Activated CD4-positive, alpha-beta T cell treated with anti-CD3 and anti-CD28 coated beads, Interleukin-2, Interleukin-6, amounts not matched to agents 100 ng/mL and 50 ng/mL, durations not matched to agents 16 hours and 8 hours (primary cell): ENCODE data around the gene NANS.
"Not testable (repeated sequence)": the region's sequence is repeated elsewhere in the genome, so short reads cannot be mapped to it uniquely, and the experiment has no call there.

ENCODE experiments used
- DNase-seq: peaks from one replicate; pipeline ENCODE4 v3.0.0-alpha.2; 2020

Gene NANS, protein sequence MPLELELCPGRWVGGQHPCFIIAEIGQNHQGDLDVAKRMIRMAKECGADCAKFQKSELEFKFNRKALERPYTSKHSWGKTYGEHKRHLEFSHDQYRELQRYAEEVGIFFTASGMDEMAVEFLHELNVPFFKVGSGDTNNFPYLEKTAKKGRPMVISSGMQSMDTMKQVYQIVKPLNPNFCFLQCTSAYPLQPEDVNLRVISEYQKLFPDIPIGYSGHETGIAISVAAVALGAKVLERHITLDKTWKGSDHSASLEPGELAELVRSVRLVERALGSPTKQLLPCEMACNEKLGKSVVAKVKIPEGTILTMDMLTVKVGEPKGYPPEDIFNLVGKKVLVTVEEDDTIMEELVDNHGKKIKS

DNA sequence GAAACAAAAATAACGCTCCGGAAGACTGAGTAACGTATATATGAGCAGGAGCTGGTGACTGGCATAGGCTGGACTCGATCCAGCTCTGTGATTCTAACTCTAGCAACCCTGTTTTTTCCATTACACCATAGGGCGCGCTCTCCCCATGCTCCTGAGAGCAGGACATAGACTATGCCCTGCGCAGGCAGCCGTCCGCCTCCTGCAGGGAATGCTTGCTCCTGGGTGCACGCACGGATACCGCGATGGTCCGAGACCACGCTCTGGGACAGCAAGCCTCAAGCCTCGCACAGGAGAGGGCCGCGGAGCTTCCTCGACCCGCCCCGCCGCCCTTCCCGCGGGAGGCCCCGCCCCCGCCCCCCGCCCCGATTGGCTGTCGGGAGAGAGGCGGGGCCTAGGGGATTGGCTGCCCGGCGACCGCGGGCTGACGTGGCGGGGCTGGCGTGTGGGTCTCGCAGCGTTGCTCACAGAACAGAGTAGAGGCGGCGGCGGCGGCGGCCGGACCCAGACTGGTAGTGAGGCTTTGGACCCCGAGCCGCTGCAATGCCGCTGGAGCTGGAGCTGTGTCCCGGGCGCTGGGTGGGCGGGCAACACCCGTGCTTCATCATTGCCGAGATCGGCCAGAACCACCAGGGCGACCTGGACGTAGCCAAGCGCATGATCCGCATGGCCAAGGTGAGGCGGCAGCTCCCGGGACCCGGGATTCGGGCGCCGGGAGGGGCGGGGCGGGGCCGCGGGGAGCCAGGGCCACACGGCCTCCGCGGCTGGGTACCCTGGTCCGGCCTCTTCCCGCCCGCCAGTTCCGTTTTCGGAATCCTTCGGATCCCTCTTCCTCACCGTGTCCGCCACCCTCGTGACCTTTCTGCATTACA lies at the start of gene NANS:
Gene NANS (plus strand): TSS at position 464 of the 869 bp plus-strand sequence. CDS start 77 bp downstream, at position 541.
- DNase-seq, result peak; percentile 97

GRCh38 chr9:98007251-98007928 lies 49.1 kb upstream of the NANS start:
- DNase-seq, result peak; percentile 46

DNA sequence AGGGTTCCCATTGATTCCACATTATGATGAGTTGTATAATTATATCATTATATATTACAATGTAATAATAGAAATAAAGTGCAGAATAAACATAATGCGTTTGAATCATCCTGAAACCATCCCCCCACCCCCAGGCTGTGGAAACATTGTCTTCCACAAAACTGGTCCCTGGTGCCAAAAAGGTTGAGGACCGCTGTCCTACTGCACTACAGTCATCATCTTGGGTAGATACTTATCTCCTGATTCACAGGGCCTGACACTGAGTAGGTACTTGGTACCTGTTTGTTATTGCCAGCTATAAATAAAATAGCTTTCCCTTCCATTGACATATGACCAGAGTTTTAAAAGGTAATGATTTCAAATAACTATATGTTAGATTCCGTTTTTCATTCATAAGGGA lies 47.8 kb upstream of the NANS start:
- DNase-seq, result no peak

DNA sequence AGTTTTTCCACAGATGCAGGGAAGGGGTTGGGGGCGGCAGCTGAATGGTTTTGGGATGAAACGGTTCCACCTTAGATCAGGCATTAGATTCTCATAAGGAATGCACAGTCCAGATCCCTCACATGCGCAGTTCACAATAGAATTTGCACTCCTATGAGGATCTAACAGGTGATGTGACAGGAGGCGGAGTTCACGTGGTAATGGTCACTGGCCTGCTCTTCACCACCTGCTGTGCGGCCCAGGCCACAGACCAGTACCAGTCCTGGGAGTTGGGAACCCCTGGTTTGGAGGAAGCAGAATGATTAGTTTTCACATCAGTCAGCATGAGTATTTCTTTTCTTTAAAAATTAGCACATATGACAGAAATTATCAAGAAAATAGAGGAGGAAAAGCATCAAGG lies 47.1 kb upstream of the NANS start:
- no peak for DNase-seq

GRCh38 chr9:98009936-98010335 lies 46.6 kb upstream of the NANS start:
- no peak for DNase-seq

DNA sequence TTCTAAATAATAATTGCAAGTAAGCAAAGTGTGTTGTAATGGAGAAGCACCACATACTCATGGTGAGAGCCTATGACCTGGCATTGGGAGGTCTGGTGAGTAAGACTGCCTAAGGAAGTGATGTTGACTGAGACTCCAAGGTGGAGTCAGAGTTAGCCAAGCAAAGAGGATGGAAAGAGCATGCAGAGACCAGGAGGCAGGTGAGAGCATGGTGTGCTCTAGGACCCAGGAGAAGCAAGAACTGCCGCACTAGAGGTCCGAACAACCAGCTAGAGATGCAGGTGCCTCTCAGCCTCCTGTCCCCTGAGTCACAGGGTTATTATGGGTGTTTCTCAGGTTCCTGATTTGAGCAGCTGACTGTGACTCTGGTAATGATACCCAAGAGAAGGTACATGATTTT lies 46.1 kb upstream of the NANS start:
- no peak for DNase-seq

- no peak for DNase-seq
Measured at GRCh38 chr9:98011122-98011521, 45.4 kb upstream of the NANS start.

DNA sequence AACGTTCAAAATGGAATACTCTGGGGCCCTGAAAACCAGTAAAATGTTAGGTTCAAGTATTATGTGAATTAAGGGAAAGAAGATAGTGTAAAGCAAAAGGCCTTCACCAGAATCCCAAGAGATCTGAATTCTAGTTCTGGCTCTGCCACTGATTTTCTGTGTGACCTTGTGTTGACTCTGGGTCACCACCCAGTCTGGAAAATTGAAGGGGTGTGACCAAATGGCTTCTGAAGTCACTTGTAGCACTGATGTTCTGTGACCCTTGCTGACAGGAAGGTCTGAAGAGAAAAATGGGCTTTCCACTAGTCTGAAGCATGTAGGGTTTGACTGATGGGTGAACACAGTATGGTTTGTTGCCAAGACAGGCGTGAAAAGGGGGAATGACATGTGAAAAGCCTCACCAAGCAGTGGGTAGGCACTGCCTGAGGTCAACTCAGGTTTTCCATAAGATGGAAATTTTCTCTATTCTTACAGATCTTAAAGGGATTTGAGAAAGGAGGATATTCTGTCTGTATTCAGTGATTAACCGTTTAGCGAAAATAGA lies 40.3 kb upstream of the NANS start:
- DNase-seq, result no peak

DNA sequence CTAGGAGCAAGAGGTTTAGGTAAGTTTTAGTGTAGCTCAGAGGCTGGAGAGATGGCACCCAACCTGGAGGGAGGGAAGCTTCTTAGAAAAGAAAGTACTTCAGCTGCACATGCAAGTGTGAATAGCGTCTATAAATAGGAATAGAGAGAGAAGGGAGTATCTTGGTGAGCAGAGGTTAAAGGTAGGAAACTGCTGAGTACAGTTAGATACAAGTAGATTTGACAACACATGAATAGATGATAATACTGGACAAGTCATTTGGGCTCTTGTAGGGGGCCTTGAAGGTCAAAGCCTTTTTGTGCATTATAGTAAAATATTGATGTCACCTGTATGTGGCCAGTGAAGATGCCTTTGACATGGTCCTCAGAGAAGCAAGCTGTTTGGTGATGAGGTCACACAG lies 39.2 kb upstream of the NANS start:
- no peak for DNase-seq

GRCh38 chr9:98018347-98018746 lies 38.2 kb upstream of the NANS start:
- DNase-seq, result no peak

GRCh38 chr9:98019098-98019497 lies 37.4 kb upstream of the NANS start:
- no peak for DNase-seq

DNA sequence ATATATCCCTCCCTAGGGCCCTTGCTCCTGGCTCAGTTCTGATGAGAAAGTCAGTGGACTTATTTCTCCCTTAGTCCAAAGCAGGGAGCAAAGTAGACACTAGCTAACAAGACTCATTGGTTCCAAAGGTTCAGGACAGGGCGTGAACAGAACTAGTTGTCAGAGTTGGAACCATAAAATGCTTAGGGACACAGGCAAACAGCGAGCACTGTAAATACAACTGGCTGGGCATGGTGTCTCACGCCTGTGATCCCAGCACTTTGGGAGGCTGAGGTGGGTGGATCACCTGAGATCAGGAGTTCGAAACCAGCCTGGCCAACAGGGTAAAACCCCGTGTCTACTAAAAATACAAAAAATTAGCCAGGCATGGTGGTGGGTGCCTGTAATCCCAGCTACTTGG lies 36.7 kb upstream of the NANS start:
- DNase-seq, result not testable (repeated sequence)

- DNase-seq, result no peak
Measured at GRCh38 chr9:98020476-98021145, 35.9 kb upstream of the NANS start.

DNA sequence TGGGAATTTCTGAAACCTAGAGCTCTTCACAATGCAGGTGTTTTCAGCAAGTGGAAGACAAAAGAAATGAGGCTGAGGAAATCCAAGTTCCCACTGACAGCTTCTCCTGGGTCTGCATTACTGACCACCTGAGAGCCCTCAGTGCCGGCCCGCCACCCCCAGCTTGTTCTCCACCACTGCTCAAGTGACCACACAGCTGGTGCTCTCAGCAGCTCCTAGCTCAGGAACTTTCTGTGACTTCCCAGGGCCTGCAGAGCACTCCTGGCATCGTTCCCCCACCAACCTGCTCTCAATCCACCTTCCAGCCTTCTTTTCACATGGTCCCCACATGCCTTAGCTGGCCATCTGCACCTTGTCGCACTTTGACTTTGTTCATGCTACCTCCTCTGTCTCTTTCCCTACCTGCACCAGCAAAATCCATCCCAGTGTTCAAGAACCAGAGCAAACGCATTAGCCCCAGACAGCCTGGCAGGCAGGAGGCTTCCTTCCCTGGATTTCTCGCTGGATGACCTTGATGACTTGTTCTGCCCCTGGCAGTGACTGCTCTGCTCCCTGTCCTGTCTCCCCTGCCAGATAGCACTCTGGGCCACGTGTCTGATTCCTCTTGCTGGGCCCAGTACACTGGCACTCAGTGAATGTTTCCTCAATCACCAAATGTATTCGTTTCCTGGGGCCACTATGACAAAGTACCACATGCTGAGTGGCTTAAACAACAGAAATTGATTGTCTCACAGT lies 35.1 kb upstream of the NANS start:
- no peak for DNase-seq

DNA sequence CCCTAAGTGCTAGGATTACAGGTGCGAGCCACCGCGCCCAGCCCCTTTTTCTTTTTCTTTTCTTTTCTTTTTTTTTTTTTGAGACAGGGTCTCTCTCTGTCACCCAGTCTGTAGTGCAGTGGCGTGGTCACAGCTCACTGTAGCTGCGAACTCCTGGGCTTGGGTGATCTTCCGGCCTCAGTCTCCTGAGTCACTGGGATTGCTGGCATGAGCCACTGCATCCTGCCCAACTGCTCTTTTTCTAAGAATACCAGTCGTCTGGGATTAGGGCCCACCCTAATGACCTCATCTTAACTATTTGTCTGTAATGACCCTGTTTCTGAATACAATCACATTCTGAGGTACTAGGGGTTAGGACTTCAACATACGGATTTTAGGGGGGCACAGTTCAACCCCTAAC lies 34.1 kb upstream of the NANS start:
- DNase-seq, result no peak

DNA sequence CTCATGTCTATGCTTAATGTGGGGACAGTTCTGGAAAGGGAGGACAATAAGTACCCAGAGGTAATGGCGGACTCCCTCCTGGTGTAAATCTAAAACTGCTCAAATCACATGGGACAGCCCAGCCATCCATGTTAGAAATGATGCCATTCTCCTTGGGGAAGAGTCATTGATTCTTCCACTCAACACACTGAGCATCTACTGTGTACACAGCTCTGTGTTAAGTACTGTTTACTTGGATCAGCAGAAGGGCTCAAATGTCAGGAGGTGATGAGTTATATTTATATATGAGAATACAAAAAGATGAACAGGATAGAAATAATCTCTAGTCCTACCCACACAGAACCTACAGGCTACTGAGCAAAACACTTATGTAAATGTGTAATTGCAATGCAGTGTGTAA lies 31.8 kb upstream of the NANS start:
- DNase-seq, result no peak

DNA sequence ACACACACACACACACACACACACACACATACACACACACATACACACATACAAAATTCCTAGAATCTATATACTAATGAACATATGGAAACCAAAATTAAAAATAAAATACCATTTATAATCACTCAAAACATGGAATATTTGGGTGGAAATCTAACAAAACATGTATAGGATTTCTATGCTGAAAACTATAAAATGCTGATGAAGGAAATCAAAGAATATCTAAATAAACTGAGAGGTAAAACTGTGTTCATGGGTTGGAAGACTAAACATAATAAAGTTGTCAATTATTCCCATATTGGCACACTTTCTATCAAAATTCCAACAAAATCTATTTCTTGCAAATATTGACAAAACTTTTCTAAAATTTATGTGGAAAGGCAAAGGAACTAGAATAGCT lies 25.4 kb upstream of the NANS start:
- no peak for DNase-seq

DNA sequence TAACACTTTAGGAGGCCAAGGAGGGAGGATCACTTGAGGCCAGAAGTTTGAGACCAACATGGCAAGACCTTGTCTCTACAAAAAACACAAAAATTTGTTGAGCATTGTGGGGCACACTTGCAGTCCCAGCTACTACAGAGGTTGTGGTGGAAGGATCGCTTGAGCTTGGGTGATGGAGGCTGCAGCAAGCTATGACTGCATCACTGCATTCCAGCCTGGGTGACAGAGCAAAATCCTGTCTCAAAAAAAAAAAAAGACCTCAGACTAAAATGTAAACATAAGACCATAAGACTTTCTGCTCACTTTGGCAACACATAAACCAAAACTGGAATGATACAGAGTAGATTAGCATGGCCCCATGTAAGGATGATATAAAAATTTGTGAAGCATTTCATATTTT lies 24.6 kb upstream of the NANS start:
- DNase-seq, result no peak

DNA sequence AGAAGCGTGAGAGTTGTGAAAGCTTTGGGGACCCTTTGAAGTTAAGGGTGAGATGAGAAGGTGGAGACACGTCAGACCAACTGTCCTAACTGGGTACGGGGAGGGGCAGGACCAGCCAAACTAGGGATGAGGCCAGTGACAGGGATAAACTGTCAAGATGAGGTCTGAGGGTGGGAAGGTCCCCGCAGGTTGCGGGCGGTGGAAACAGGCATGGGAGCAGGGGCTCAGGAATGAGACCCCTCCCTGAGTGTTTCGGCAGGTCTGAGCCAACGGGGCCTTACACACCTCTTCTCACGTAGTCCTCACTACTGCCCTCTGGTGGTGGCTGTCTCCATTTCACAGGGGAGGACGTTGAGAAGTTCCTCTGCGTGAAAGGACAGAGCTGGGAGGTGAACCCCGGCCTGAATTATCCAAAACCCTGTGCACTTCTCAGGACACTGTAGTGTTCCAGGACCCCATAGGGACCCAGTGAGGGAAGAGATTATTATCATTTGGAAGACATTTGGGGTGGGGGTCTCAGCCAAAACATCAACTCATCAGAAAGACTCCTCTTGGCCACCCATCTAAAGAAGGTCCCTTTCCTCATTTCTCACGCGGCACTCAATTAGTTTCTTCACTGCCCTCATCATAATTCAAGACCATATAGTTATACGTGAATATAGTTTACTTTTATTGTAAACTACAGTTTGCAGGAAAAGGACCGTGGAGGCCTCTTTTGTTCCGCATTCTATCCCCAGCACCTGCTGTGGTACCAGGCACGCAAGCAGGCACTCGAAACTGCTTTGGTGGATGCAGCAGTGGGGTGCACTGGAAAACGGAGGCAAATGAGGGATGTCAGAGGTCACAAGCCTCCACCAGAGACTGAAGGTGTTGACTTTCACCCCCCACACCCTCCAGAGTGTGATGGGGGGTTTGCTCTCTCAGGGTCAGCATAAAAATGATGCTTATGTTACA lies 21.7 kb upstream of the NANS start:
- DNase-seq, result peak; percentile 90

DNA sequence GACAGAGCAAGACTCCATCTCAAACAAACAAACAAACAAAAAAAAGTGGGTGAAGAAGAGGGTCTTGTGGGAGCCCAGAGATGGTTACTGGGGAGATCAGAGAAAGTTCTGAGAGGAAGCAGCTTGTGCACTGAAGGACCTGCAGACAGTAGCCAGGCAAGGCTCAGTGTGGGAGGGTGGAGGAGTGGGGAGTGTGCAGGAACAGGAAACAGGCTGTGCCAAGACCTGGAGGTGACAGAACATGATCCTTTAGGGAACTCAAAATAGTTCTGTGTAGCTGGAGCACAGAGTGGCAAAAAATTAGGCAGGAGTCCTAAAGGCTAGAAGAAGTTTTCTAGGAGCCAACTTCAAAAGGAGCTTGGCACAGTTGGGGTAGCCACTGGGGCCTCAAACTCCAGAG lies 19.2 kb upstream of the NANS start:
- DNase-seq, result no peak

GRCh38 chr9:98038958-98039357 lies 17.6 kb upstream of the NANS start:
- DNase-seq, result no peak
